Measurements from ENCODE around the gene IQSEC1. TPM values are rescaled to one million over a fixed set of nuclear protein-coding genes. Genes with fewer than 3 reads are reported as not detected.
A peak's percentile ranks its signal among the peaks of the same experiment; 100 is the strongest.

IQSEC1 gene
- total RNA-seq, 4 donors from 2014 or later: 13.7 to 59.4 (median 35.5) TPM

DNA sequence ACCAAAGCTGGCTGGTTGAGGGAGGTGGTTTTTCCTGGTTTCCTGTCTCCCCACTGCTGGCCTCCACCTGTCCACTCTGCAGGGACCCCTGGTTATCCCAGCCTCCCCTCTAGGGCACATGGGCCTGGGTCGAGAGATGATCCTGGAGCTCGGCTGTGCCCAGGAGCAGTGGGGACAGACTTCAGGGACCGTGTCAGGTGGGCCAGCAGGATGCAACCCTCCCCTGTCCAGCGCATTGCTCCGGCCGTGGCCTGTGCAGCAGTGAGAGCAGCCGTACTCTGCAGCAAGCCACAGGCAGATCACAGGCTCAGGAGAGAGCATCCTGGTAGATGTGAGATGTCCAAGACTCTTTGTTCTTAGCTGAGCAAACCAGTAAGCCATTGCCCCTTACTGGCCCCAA, 139.3 kb downstream of the IQSEC1 start:
- H3K4me1 ChIP-seq: peaks cover 0 to 41% (median 2%) of the 10 kb centered on the region in 4 donors
- H3K27me3 ChIP-seq: no peaks in the 10 kb centered on the region
- no peak for DNase-seq
- peaks cover 0 to 21% (median 0%) of the 10 kb centered on the region in 3 donors for H3K36me3 ChIP-seq
- TF ChIP-seq POLR2A (IDR thresholded peaks at IDR 0.05) (no peak), CTCF (IDR thresholded peaks at IDR 0.05) (no peak)
- peak overlapping the region in 1 of 4 donors; percentile 45 for H3K27ac ChIP-seq
- no peak overlapping the region for H3K4me3 ChIP-seq
- no peaks in the 10 kb centered on the region for H3K9me3 ChIP-seq

DNA sequence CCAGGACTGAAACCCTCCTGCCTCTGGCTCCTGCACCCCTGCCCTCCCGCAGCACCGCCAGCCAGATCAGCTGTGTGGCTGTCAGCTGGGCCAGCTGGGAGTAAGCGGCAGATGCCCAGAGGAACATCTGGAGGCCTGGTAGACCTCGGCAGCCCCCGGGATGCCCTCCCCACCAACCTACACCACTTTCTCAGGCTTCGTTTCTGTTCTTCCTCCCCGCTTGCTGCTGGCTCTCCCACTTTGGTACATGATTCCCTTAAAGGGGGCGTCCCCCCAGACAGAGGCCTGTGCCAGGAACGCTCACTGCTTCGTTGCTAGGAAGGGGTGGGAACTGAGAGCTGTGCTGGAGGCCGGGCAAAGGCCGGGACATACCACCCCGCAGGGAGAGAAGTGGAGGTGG, 140.5 kb downstream of the IQSEC1 start:
- DNase-seq: no peak
- H3K9me3 ChIP-seq: no peaks in the 10 kb centered on the region
- H3K27ac ChIP-seq: no peak overlapping the region
- H3K27me3 ChIP-seq: no peaks in the 10 kb centered on the region
- H3K36me3 ChIP-seq: peaks cover 0 to 21% (median 0%) of the 10 kb centered on the region in 3 donors
- H3K4me1 ChIP-seq: peaks cover 0 to 32% (median 2%) of the 10 kb centered on the region in 4 donors
- no peak overlapping the region for H3K4me3 ChIP-seq
- TF ChIP-seq POLR2A (IDR thresholded peaks at IDR 0.05): no peak
- TF ChIP-seq CTCF (IDR thresholded peaks at IDR 0.05): no peak

GRCh38 chr3:12932347-12932746, 140.9 kb downstream of the IQSEC1 start:
- Histone ChIP-seq H3K9me3 (no peaks in the 10 kb centered on the region), H3K36me3 (peaks cover 0 to 21% (median 0%) of the 10 kb centered on the region in 3 donors)

GRCh38 chr3:12931273-12931905, 141.8 kb downstream of the IQSEC1 start:
- H3K36me3 ChIP-seq: peaks cover 0 to 19% (median 0%) of the 10 kb centered on the region in 3 donors
- peaks cover 0 to 30% (median 2%) of the 10 kb centered on the region in 4 donors for H3K4me1 ChIP-seq
- no peaks in the 10 kb centered on the region for H3K9me3 ChIP-seq
- no peak overlapping the region for H3K27ac ChIP-seq
- no peak for DNase-seq
- H3K4me3 ChIP-seq: no peak overlapping the region
- H3K27me3 ChIP-seq: no peaks in the 10 kb centered on the region
- TF ChIP-seq CTCF (IDR thresholded peaks at IDR 0.05): no peak
- TF ChIP-seq POLR2A (IDR thresholded peaks at IDR 0.05): no peak

More at GRCh38 chr3:12932347-12932746, 140.9 kb downstream of the IQSEC1 start:
- DNase-seq: no peak
- H3K4me3 ChIP-seq: no peak overlapping the region
- no peak for TF ChIP-seq CTCF (IDR thresholded peaks at IDR 0.05)
- TF ChIP-seq POLR2A (IDR thresholded peaks at IDR 0.05): no peak
- H3K27me3 ChIP-seq: no peaks in the 10 kb centered on the region
- no peak overlapping the region for H3K27ac ChIP-seq
- H3K4me1 ChIP-seq: peaks cover 0 to 30% (median 2%) of the 10 kb centered on the region in 4 donors

- TF ChIP-seq POLR2A (IDR thresholded peaks at IDR 0.05) (no peak), CTCF (IDR thresholded peaks at IDR 0.05) (no peak)
- Histone ChIP-seq H3K9me3 (no peaks in the 10 kb centered on the region), H3K27ac (no peak overlapping the region), H3K4me3 (no peak overlapping the region), H3K27me3 (no peaks in the 10 kb centered on the region), H3K36me3 (peaks cover 0 to 14% (median 0%) of the 10 kb centered on the region in 3 donors), H3K4me1 (peaks cover 0 to 19% (median 5%) of the 10 kb centered on the region in 4 donors)
- no peak for DNase-seq
These were observed 143.4 kb downstream of the IQSEC1 start for GRCh38 chr3:12929801-12930200.

Data from Peyer's patch (tissue), 4 donors.